Panc1 (cell line): ENCODE results near the gene DEPDC4. TPM values are rescaled to one million over a fixed set of nuclear protein-coding genes. Genes with fewer than 3 reads are reported as not detected.
"Not testable (repeated sequence)": the region's sequence is repeated elsewhere in the genome, so short reads cannot be mapped to it uniquely, and the experiment has no call there.

Experiments used
- ATAC-seq: fragments of 200-7000 bp; cut with Tn5 transposase; 2 replicates; pipeline ENCODE4 v1.9.1; 2020; ENCODE audit warnings: mild to moderate bottlenecking, moderate library complexity
- BruUV-seq: library from RNA; stranded (reverse); fragments of 400-500 nt; replicated peaks from 2 replicates; lab custom pipeline; 2021; lab: Mats Ljungman, UMichigan
- CTCF ChIA-PET: fragments of 300-600 bp; sonication (Branson Sonifier 250); formaldehyde crosslinking; loops from one replicate; lab custom pipeline; 2022; ENCODE audit warnings: antibody characterized with exemption; lab: Charles Lee
- POLR2A ChIA-PET: fragments of 300-600 bp; sonication (Branson Sonifier 250); formaldehyde crosslinking; loops from one replicate; lab custom pipeline; 2022; ENCODE audit warnings: antibody characterized with exemption; lab: Charles Lee
- DNase-seq: peaks from one replicate; pipeline ENCODE4 v3.0.0-alpha.2; 2010; ENCODE audit warnings: low read depth, low spot score
- H3K27ac ChIP-seq: 2 replicates; pipeline ENCODE4 v1.5.1; 2011; ENCODE audit warnings: mild to moderate bottlenecking, low read length, inconsistent platforms
- H3K27me3 ChIP-seq: fragments of 200-500 bp; sonication (Bioruptor generic); 2 replicates; pipeline ENCODE4 v1.6.0; 2014; ENCODE audit warnings: low read length, inconsistent platforms; ENCODE audit not compliant: control insufficient read depth, insufficient read depth
- H3K36me3 ChIP-seq: fragments of 200-500 bp; sonication (Bioruptor generic); 2 replicates; pipeline ENCODE4 v1.5.1; 2014; ENCODE audit warnings: inconsistent platforms, mild to moderate bottlenecking, low read length, moderate library complexity; ENCODE audit not compliant: control insufficient read depth, insufficient read depth
- H3K4me1 ChIP-seq: 2 replicates; pipeline ENCODE4 v1.5.1; 2011; ENCODE audit warnings: inconsistent platforms, mild to moderate bottlenecking, low read length, moderate library complexity; ENCODE audit not compliant: control insufficient read depth, insufficient read depth
- H3K4me3 ChIP-seq, 2 experiments: 2 replicates each; pipeline ENCODE4 v1.5.1; 2011 to 2012; ENCODE audit warnings: low read depth in 2 of 2, low read length in 2 of 2, mild to moderate bottlenecking in 2 of 2, inconsistent platforms in 1 of 2, moderate library complexity in 1 of 2
- H3K9me3 ChIP-seq: fragments of 200-500 bp; sonication (Bioruptor generic); 2 replicates; pipeline ENCODE4 v1.5.1; 2014; ENCODE audit warnings: low read depth, mild to moderate bottlenecking, inconsistent platforms, low read length, moderate library complexity; ENCODE audit not compliant: control insufficient read depth, insufficient read depth
- REST ChIP-seq, 2 experiments: IDR thresholded peaks; 2 replicates each; pipeline ENCODE4 v1.6.1; 2011 to 2012; ENCODE audit warnings: low read depth in 2 of 2, control low read depth in 1 of 2, low read length in 1 of 2, mild to moderate bottlenecking in 1 of 2, moderate library complexity in 1 of 2; ENCODE audit not compliant: insufficient read depth in 1 of 2
- SIN3A ChIP-seq: IDR thresholded peaks from 2 replicates; pipeline ENCODE4 v1.6.1; 2012; ENCODE audit warnings: low read depth, mild to moderate bottlenecking, low read length, moderate library complexity, borderline replicate concordance; ENCODE audit not compliant: insufficient read depth
- TCF7L2 ChIP-seq: IDR thresholded peaks from 2 replicates; pipeline ENCODE4 v1.6.1; 2011; ENCODE audit warnings: mild to moderate bottlenecking, low read depth, low read length, inconsistent platforms
- in situ Hi-C: cut with HindIII; loops from 2 replicates; pipeline ENCODE4 v1.10.0; 2016; ENCODE audit warnings: low sequenced_read_pairs, low pct_unique_long_range_greater_than_20kb
- intact Hi-C: fragments of 100-400 bp; cut with micrococcal nuclease; formaldehyde crosslinking; loops from one replicate; pipeline ENCODE4 v1.10.0; 2022; ENCODE audit not compliant: unreplicated experiment
- total RNA-seq: library from RNA; stranded (reverse); gene quantifications from one replicate; pipeline ENCODE4 v1.2.1, GENCODE V29; 2021; ENCODE audit not compliant: unreplicated experiment

Gene DEPDC4
- total RNA-seq, 1 experiment from 2014 or later: 2.6 TPM

- intact Hi-C loops, H3K36me3 ChIP-seq, in situ Hi-C loops, BruUV-seq, H3K27me3 ChIP-seq, DNase-seq, ATAC-seq, H3K4me1 ChIP-seq, H3K4me3 ChIP-seq, H3K27ac ChIP-seq, H3K9me3 ChIP-seq: not testable (repeated sequence)
- ChIA-PET CTCF (interaction anchor here (0.7 kb wide), 1 partner anchor 12 kb away, joined by 7 read pairs; no protein-coding TSS in a partner anchor), POLR2A (interaction anchor here (0.7 kb wide), 1 partner anchor 40 kb away, joined by 3 read pairs; no protein-coding TSS in a partner anchor)
Measured at GRCh38 chr12:100304334-100304733, 37.5 kb upstream of the DEPDC4 start.

GRCh38 chr12:100303831-100304230 lies 37.0 kb upstream of the DEPDC4 start:
- H3K27me3 ChIP-seq: no peaks in the 10 kb centered on the region
- DNase-seq (no peak), ATAC-seq (no peak)
- intact Hi-C loops (no loop called here), in situ Hi-C loops (no loop called here)
- TF ChIP-seq TCF7L2: no peak
- ChIA-PET POLR2A (interaction anchor here (0.7 kb wide), 1 partner anchor 39 kb away, joined by 3 read pairs; no protein-coding TSS in a partner anchor), CTCF (no interaction called here)
- no TSS peak for BruUV-seq
- no peak overlapping the region for H3K27ac ChIP-seq
- H3K36me3 ChIP-seq: no peaks in the 10 kb centered on the region
- H3K4me1 ChIP-seq: no peaks in the 10 kb centered on the region
- H3K4me3 ChIP-seq: no peak overlapping the region
- H3K9me3 ChIP-seq: peaks cover 4% of the 10 kb centered on the region; the same call in 1 of the 2 replicates

- TF ChIP-seq TCF7L2 (no peak), REST (IDR thresholded peaks at IDR 0.05; ENCODE audit: insufficient read depth in 1 of 2, low read depth in 2 of 2, low read length in 1 of 2) (no peak), SIN3A (no peak)
- in situ Hi-C loops: no loop called here
- H3K27ac ChIP-seq: no peak overlapping the region
- no peaks in the 10 kb centered on the region for H3K36me3 ChIP-seq
- CTCF ChIA-PET: no interaction called here
- peaks cover 4% of the 10 kb centered on the region; the same call in 1 of the 2 replicates for H3K9me3 ChIP-seq
- BruUV-seq: no TSS peak
- no peak for ATAC-seq
- H3K27me3 ChIP-seq: no peaks in the 10 kb centered on the region
- no peak for DNase-seq
- no peaks in the 10 kb centered on the region for H3K4me1 ChIP-seq
- POLR2A ChIA-PET: no interaction called here
- intact Hi-C loops: no loop called here
- no peak overlapping the region for H3K4me3 ChIP-seq
Measured at GRCh38 chr12:100302081-100302480, 35.2 kb upstream of the DEPDC4 start.
